Measurements from ENCODE around the gene G0S2. TPM values are rescaled to one million over a fixed set of nuclear protein-coding genes. Genes with fewer than 3 reads are reported as not detected.

Gene G0S2
- polyA plus RNA-seq, 2 of the 4 experiments (the other 2 are of a cell fraction): 1.1 to 3.0 TPM

GRCh38 chr1:209648346-209648745 lies 26.9 kb upstream of the G0S2 start:
- no peaks in the 10 kb centered on the region for H3K9me3 ChIP-seq
- H3K4me3 ChIP-seq: no peak overlapping the region
- H3K4me1 ChIP-seq: peaks cover 67% of the 10 kb centered on the region
- TF ChIP-seq RARB (CRISPR knock-in tag; IDR thresholded peaks at IDR 0.05): no peak
- no peak for TF ChIP-seq CHD2 (IDR thresholded peaks at IDR 0.05; ENCODE audit: low read length, partially characterized antibody)
- no peak for TF ChIP-seq HEYL (CRISPR knock-in tag; IDR thresholded peaks at IDR 0.05)
- no peak for TF ChIP-seq EHMT2 (IDR thresholded peaks at IDR 0.05; ENCODE audit: low read depth)
- no peak for TF ChIP-seq CBX2 (IDR thresholded peaks at IDR 0.05; ENCODE audit: borderline replicate concordance, low read depth)
- TF ChIP-seq HOXA7 (CRISPR knock-in tag; IDR thresholded peaks at IDR 0.05): no peak
- no peak for TF ChIP-seq EP300 (IDR thresholded peaks at IDR 0.05)
- no peak for TF ChIP-seq JUNB (IDR thresholded peaks at IDR 0.05)
- no peak for TF ChIP-seq RAD21 (conservative IDR thresholded peaks at IDR 0.05 in 1 of 2, IDR thresholded peaks at IDR 0.05 in 1 of 2)
- no peak for TF ChIP-seq ATOH8 (CRISPR knock-in tag; IDR thresholded peaks at IDR 0.05; ENCODE audit: low read depth)
- no peak for DNase-seq (ENCODE audit: low read depth in 1 of 2, low spot score in 1 of 2)
- peak overlapping the region; percentile 67 to 81 for H3K27ac ChIP-seq
- POLR2A ChIA-PET: interaction anchor here (1.6 kb wide), 1 partner anchor 40 kb away, joined by 9 read pairs; no protein-coding TSS in a partner anchor
- CTCF ChIA-PET: interaction anchor here (1.7 to 4.1 kb wide), 5 partner anchors 17 to 100 kb away, joined by 5 to 13 read pairs (median 7); no protein-coding TSS in a partner anchor
- peak overlapping the region; percentile 73 for H3K4me2 ChIP-seq
- no peak for FAIRE-seq
- no peak for ATAC-seq

GRCh38 chr1:209648931-209649776 lies 26.1 kb upstream of the G0S2 start:
- WGBS (ENCODE audit: missing lambda C conversion rate): 30% methylated on average over 6 of the region's 6 CpGs
- ChIA-PET CTCF (interaction anchor here (1.0 to 4.1 kb wide), 11 partner anchors 18 to 174 kb away, joined by 3 to 13 read pairs (median 6); partner anchors contain the start of gene CAMK1G), POLR2A (interaction anchor here (1.6 kb wide), 1 partner anchor 39 kb away, joined by 9 read pairs; no protein-coding TSS in a partner anchor)
- no peak for TF ChIP-seq MYC (IDR thresholded peaks at IDR 0.05; ENCODE audit: borderline replicate concordance, low read length)
- TF ChIP-seq MAX (IDR thresholded peaks at IDR 0.05): peak; percentile 52; the same call in 1 of the 2 replicates
- 0 out of 2 replicates have a peak, but pooled peaks have one; percentile 18 for TF ChIP-seq GATA3 (IDR thresholded peaks at IDR 0.05; ENCODE audit: borderline replicate concordance)
- peak; percentile 55; the same call in 1 of the 2 replicates for TF ChIP-seq FOSL2 (IDR thresholded peaks at IDR 0.05)
- TF ChIP-seq FOSL2 (CRISPR knock-in tag; IDR thresholded peaks at IDR 0.05): peak; percentile 60
- TF ChIP-seq JUN (IDR thresholded peaks at IDR 0.05): peak in 1 of 2 experiments; percentile 44; a peak in 1 of 5 replicates
- peak; percentile 69 for TF ChIP-seq JUNB (IDR thresholded peaks at IDR 0.05)
- DNase-seq (ENCODE audit: low read depth in 1 of 2, low spot score in 1 of 2): peak; percentile 55 to 87
- H3K9me3 ChIP-seq: no peaks in the 10 kb centered on the region
- FAIRE-seq: peak; percentile 65
- H3K4me1 ChIP-seq: peaks cover 75% of the 10 kb centered on the region
- H3K4me2 ChIP-seq: peak overlapping the region; percentile 73
- ATAC-seq: peak; percentile 58 to 71
- peak overlapping the region; percentile 73 to 81 for H3K27ac ChIP-seq
- H3K4me3 ChIP-seq: peak overlapping the region; percentile 9; the same call in 1 of the 3 replicates

GRCh38 chr1:209650454-209650853 lies 24.8 kb upstream of the G0S2 start:
- TF ChIP-seq KDM1A (IDR thresholded peaks at IDR 0.05; ENCODE audit: low read depth): no peak
- no peak for TF ChIP-seq SREBF2 (IDR thresholded peaks at IDR 0.05)
- TF ChIP-seq ATOH8 (CRISPR knock-in tag; IDR thresholded peaks at IDR 0.05; ENCODE audit: low read depth): no peak
- no peak for TF ChIP-seq HEYL (CRISPR knock-in tag; IDR thresholded peaks at IDR 0.05)
- no peak for TF ChIP-seq FOXS1 (CRISPR knock-in tag; IDR thresholded peaks at IDR 0.05)
- no peak for TF ChIP-seq CBX2 (IDR thresholded peaks at IDR 0.05; ENCODE audit: borderline replicate concordance, low read depth)
- TF ChIP-seq HOXB5 (CRISPR knock-in tag; IDR thresholded peaks at IDR 0.05): no peak
- no peak for TF ChIP-seq EHF (CRISPR knock-in tag; IDR thresholded peaks at IDR 0.05)
- TF ChIP-seq BHLHE40 (IDR thresholded peaks at IDR 0.05; ENCODE audit: low read depth, low read length): no peak
- TF ChIP-seq MYC (IDR thresholded peaks at IDR 0.05; ENCODE audit: borderline replicate concordance, low read length): no peak
- no peak for TF ChIP-seq FOSB (CRISPR knock-in tag; IDR thresholded peaks at IDR 0.05)
- no peak for TF ChIP-seq TP53 (CRISPR knock-in tag; IDR thresholded peaks at IDR 0.05)
- no peak for TF ChIP-seq E2F6 (IDR thresholded peaks at IDR 0.05; ENCODE audit: borderline replicate concordance, low read depth)
- no peak for TF ChIP-seq RARB (CRISPR knock-in tag; IDR thresholded peaks at IDR 0.05)
- TF ChIP-seq ELK1 (IDR thresholded peaks at IDR 0.05; ENCODE audit: low read depth, low read length): no peak
- no peak for TF ChIP-seq ZC3H11A (IDR thresholded peaks at IDR 0.05)
- Histone ChIP-seq H3K4me3 (no peak overlapping the region), H3K9me3 (no peaks in the 10 kb centered on the region), H3K4me1 (peaks cover 81% of the 10 kb centered on the region), H3K4me2 (peak overlapping the region; percentile 73), H3K27ac (peak overlapping the region; percentile 73 to 81)
- 90% methylated on average over 1 of the region's 1 CpG for WGBS (ENCODE audit: missing lambda C conversion rate)
- DNase-seq (ENCODE audit: low read depth in 1 of 2, low spot score in 1 of 2): no peak
- FAIRE-seq: no peak
- POLR2A ChIA-PET: no interaction called here
- CTCF ChIA-PET: interaction anchor here (1.0 to 4.2 kb wide), 10 partner anchors 21 to 81 kb away, joined by 3 to 20 read pairs (median 7); partner anchors contain the start of gene CAMK1G
- no peak for ATAC-seq

Measured in A549 (cell line).